SU-DHL-6 (cell line): Measurements from ENCODE around the gene KSR1.
"Not testable (repeated sequence)": the region's sequence is repeated elsewhere in the genome, so short reads cannot be mapped to it uniquely, and the experiment has no call there.

Source experiments
- H2AFZ ChIP-seq: fragments of 200-600 bp; sonication (generic); 2 replicates; pipeline ENCODE4 v1.6.1; 2014; ENCODE audit warnings: low read depth, mild to moderate bottlenecking, moderate library complexity, mixed read lengths, antibody characterized with exemption, low read length; ENCODE audit not compliant: severe bottlenecking
- H3F3A ChIP-seq: fragments of 200-600 bp; shearing (Covaris generic); 2 replicates; pipeline ENCODE4 v1.6.0; 2016; ENCODE audit warnings: antibody characterized with exemption, mild to moderate bottlenecking; ENCODE audit not compliant: insufficient read depth
- H3K27ac ChIP-seq: fragments of 200-600 bp; sonication (generic); 2 replicates; pipeline ENCODE4 v1.5.1; 2016; ENCODE audit warnings: low read depth, mild to moderate bottlenecking, low read length, moderate library complexity, mixed read lengths
- H3K27me3 ChIP-seq: fragments of 200-600 bp; sonication (generic), shearing (Covaris generic); 2 replicates; pipeline ENCODE4 v1.6.0; 2014; ENCODE audit warnings: mild to moderate bottlenecking, low read length
- H3K36me3 ChIP-seq: fragments of 200-600 bp; sonication (generic); 2 replicates; pipeline ENCODE4 v1.6.1; 2014; ENCODE audit warnings: mild to moderate bottlenecking, low read length, mixed read lengths
- H3K4me2 ChIP-seq: fragments of 300-600, 200-600 bp; shearing (Covaris generic), sonication (generic); 2 replicates; pipeline ENCODE4 v1.6.0; 2014; ENCODE audit warnings: low read length, low read depth, mild to moderate bottlenecking; ENCODE audit not compliant: poor library complexity, severe bottlenecking
- H3K4me3 ChIP-seq: fragments of 200-600 bp; sonication (generic); 2 replicates; pipeline ENCODE4 v1.5.1; 2014; ENCODE audit warnings: antibody characterized with exemption, low read length, mild to moderate bottlenecking, mixed read lengths; ENCODE audit not compliant: insufficient read depth, poor library complexity, severe bottlenecking
- H3K79me2 ChIP-seq: fragments of 200-600 bp; sonication (generic); 2 replicates; pipeline ENCODE4 v1.6.1; 2014; ENCODE audit warnings: mild to moderate bottlenecking, low read length, moderate library complexity; ENCODE audit not compliant: insufficient read depth
- H3K9ac ChIP-seq: fragments of 200-600 bp; sonication (generic); 2 replicates; pipeline ENCODE4 v1.7.0; 2014; ENCODE audit warnings: mild to moderate bottlenecking, low read length
- H3K9me2 ChIP-seq: fragments of 200-600 bp; sonication (generic); replicated peaks from 2 replicates; pipeline ENCODE4 v1.6.1; 2014; ENCODE audit warnings: low read length; ENCODE audit not compliant: insufficient read depth
- H3K9me3 ChIP-seq: fragments of 200-600 bp; sonication (generic); 2 replicates; pipeline ENCODE4 v1.6.1; 2014; ENCODE audit warnings: low read length, mixed read lengths; ENCODE audit not compliant: insufficient read depth
- H4K20me1 ChIP-seq: fragments of 200-600 bp; sonication (generic); 2 replicates; pipeline ENCODE4 v1.6.1; 2014; ENCODE audit warnings: low read depth, mild to moderate bottlenecking, antibody characterized with exemption, low read length, moderate library complexity, mixed read lengths
- EZH2phosphoT487 ChIP-seq: fragments of 200-600 bp; sonication (generic), shearing (Covaris generic); conservative IDR thresholded peaks from 2 replicates; pipeline ENCODE4 v1.6.1; 2018; ENCODE audit warnings: mild to moderate bottlenecking, antibody characterized with exemption, low read length, moderate library complexity, mixed read lengths
- TF ChIP-seq, protein P1 (sequence below): fragments of 200-600 bp; sonication (generic); IDR thresholded peaks from one replicate; pipeline ENCODE4 v1.5.1; 2017; ENCODE audit warnings: antibody characterized with exemption, mild to moderate bottlenecking, low read length, moderate library complexity; ENCODE audit not compliant: insufficient read depth, poor library complexity, severe bottlenecking

The KSR1 gene

GRCh38 chr17:27640790-27641189 is 184.5 kb downstream of the KSR1 start:
- H3K79me2 ChIP-seq, result no peaks in the 10 kb centered on the region
- no peaks in the 10 kb centered on the region for H3F3A ChIP-seq
- no peaks in the 10 kb centered on the region for H3K27me3 ChIP-seq
- no peak overlapping the region for H3K27ac ChIP-seq
- no peak overlapping the region for H3K4me2 ChIP-seq
- no peaks in the 10 kb centered on the region for H3K36me3 ChIP-seq
- no peak overlapping the region for H3K4me3 ChIP-seq
- H3K9me3 ChIP-seq, result no peaks in the 10 kb centered on the region
- no peak overlapping the region for H2AFZ ChIP-seq
- H3K9me2 ChIP-seq, result no peaks in the 10 kb centered on the region
- H3K9ac ChIP-seq, result no peak overlapping the region
- TF ChIP-seq EZH2phosphoT487, result no peak
- TF ChIP-seq, protein P1, sequence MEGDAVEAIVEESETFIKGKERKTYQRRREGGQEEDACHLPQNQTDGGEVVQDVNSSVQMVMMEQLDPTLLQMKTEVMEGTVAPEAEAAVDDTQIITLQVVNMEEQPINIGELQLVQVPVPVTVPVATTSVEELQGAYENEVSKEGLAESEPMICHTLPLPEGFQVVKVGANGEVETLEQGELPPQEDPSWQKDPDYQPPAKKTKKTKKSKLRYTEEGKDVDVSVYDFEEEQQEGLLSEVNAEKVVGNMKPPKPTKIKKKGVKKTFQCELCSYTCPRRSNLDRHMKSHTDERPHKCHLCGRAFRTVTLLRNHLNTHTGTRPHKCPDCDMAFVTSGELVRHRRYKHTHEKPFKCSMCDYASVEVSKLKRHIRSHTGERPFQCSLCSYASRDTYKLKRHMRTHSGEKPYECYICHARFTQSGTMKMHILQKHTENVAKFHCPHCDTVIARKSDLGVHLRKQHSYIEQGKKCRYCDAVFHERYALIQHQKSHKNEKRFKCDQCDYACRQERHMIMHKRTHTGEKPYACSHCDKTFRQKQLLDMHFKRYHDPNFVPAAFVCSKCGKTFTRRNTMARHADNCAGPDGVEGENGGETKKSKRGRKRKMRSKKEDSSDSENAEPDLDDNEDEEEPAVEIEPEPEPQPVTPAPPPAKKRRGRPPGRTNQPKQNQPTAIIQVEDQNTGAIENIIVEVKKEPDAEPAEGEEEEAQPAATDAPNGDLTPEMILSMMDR, result no peak
- no peaks in the 10 kb centered on the region for H4K20me1 ChIP-seq

- Histone ChIP-seq H3K79me2 (no peaks in the 10 kb centered on the region), H3K27ac (no peak overlapping the region), H3F3A (no peaks in the 10 kb centered on the region), H3K9ac (no peak overlapping the region), H3K27me3 (no peaks in the 10 kb centered on the region), H3K4me2 (no peak overlapping the region), H3K36me3 (no peaks in the 10 kb centered on the region), H4K20me1 (no peaks in the 10 kb centered on the region), H3K9me2 (no peaks in the 10 kb centered on the region), H2AFZ (no peak overlapping the region), H3K9me3 (no peaks in the 10 kb centered on the region), H3K4me3 (no peak overlapping the region)
- TF ChIP-seq, protein P1, result no peak
- no peak for TF ChIP-seq EZH2phosphoT487
Observed at GRCh38 chr17:27644586-27644985, 188.3 kb downstream of the KSR1 start.

DNA sequence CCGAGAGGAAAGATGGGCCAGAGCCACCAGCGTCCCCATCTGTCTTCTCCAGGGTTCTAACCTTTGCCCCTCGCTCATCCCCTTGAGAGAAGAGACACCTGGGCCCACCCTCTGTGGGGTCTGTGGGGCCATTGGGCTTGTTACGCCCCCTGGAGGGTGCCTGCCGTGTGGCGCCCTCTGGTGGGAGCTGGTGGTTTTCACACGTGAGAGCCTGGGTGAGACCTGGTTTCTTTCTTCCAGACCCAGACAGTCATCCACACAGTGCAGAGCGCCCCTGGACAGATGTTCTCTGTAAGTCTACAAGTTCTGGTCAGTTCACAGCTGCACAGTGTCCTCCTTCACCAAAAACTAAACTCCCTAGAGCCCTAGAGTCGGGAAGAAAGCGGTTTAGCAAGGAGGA is 189.4 kb downstream of the KSR1 start:
- H3K9me2 ChIP-seq, H3K4me3 ChIP-seq, H3K27ac ChIP-seq, H3K9ac ChIP-seq, H3K9me3 ChIP-seq, H2AFZ ChIP-seq, H3F3A ChIP-seq, H3K79me2 ChIP-seq, H3K36me3 ChIP-seq, H3K27me3 ChIP-seq, H4K20me1 ChIP-seq, H3K4me2 ChIP-seq: not testable (repeated sequence)

GRCh38 chr17:27646232-27646631 is 190.0 kb downstream of the KSR1 start:
- TF ChIP-seq, protein P1, result no peak
- no peak for TF ChIP-seq EZH2phosphoT487
- Histone ChIP-seq H3K36me3 (no peaks in the 10 kb centered on the region), H3K79me2 (no peaks in the 10 kb centered on the region), H3K9me3 (no peaks in the 10 kb centered on the region), H3K9ac (no peak overlapping the region), H3K27me3 (no peaks in the 10 kb centered on the region), H4K20me1 (no peaks in the 10 kb centered on the region), H3K27ac (no peak overlapping the region), H3F3A (no peaks in the 10 kb centered on the region), H3K4me2 (no peak overlapping the region), H3K9me2 (no peaks in the 10 kb centered on the region), H2AFZ (no peak overlapping the region), H3K4me3 (no peak overlapping the region)
